GM19193 (cell line): ENCODE data around the gene STK31.

Experiments used
- POLR2A ChIP-seq: IDR thresholded peaks from 4 replicates; pipeline ENCODE4 v1.6.1; 2011; ENCODE audit not compliant: insufficient read depth, insufficient read length; ENCODE audit errors: extremely low read depth

STK31 gene

DNA sequence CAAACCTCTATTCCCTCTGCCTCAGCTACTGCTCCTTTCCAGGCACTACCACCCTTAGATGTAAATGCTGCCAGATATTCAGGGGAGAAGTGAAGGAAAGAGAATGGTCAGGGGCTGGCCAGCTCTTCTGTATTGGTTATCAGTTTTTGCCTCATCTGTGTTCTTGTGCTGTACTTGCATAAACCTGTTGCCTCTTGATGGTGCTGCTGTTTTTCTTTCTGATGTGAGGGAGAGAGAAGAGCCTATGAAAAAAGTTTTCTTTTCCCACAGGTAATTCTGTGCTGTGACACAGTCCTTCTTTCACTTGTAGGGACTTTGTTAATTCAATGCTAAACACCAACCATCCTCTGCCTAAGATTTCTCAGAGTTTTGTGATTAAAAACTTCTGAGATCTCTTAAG lies 57.5 kb downstream of the STK31 start:
- no peak for TF ChIP-seq POLR2A

DNA sequence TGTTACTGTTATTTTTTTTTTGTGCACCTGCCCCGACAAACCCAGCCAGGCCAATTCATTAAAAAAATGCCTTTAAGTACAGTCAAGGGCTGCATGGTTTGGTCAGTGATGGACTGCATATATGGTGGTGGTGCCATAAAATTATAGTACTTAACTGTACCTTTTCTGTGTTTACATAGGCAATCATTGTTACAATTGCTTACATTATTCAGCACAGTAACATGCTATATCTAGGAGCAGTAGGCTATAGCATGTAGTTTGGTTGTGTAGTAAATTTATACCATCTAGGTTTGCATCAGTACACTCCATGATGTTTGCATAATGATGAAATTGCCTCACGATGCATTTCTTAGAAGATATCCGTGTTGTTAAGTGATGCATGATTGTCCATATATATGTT lies 58.0 kb downstream of the STK31 start:
- no peak for TF ChIP-seq POLR2A

DNA sequence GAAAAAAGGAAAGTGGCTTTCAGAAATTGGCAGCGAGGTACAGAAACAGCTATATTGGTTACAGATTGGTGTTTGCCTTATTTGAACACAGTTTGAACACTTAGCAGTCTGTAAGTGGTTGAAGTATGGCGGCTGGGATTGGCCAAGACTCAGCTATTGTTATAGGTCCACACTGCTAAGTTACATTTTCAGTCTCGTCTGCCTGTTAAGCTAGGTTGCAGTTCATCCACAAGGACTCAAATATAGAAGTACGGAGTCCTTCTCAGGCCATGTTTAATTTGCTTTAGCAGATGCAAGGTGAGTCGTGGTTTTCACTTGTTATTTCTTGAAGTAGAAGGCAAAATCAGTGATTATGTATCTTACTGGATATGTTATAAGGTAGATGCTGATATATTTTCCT lies 73.1 kb downstream of the STK31 start:
- no peak for TF ChIP-seq POLR2A

DNA sequence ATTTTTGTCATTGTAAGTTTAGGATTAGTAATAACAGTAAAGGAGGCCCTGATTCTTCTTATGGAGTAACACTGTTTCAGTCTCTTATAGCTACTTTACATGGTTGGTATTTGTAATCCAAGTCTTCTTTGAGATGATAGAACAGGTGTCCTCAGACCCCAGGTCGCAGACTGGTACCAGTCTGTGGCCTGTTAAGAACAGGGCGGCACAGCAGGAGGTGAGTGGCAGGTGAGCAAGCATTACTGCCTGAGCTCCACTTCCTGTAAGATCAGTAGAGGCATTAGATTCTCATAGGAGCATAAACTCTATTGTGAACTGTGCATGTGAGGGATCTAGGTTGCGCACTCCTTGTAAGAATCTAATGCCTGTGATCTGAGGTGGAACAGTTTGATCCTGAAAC lies 77.3 kb downstream of the STK31 start:
- no peak for TF ChIP-seq POLR2A

DNA sequence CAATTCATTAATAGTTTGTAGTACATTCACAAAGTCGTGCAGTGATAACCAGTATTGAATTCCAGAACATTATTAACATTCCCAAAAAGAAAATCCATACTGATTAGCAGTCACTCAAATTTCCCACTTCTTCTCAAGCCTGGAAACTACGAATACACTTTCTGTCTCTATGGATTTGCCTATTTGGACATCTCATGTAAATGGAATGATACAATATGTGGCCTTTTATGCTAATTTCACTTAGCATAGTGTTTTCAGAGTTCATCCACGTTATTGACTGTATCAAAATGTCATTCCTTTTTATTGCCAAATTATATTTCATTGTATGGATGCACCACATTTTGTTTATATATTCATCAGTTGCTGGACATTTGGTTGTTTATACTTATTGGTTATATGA lies 78.8 kb downstream of the STK31 start:
- no peak for TF ChIP-seq POLR2A

DNA sequence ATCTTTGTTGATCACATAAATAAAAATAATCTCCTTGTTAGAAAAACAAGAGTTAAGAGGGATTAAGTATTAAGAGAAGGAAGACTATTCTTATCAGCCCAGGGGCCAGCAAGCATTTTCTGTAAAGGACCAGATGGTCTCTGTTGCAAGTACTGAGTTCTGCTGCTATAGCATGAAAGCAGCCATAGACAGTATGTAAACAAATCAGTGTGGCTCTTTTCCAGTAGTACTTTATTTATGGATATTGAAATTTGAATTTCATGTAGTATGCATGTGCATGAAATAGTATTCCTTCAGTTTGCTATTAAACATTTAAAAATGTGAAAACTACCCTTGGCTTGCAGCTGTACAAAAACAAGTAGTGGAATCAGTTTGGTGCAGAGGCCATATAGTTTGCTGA lies 81.7 kb downstream of the STK31 start:
- TF ChIP-seq POLR2A: no peak

DNA sequence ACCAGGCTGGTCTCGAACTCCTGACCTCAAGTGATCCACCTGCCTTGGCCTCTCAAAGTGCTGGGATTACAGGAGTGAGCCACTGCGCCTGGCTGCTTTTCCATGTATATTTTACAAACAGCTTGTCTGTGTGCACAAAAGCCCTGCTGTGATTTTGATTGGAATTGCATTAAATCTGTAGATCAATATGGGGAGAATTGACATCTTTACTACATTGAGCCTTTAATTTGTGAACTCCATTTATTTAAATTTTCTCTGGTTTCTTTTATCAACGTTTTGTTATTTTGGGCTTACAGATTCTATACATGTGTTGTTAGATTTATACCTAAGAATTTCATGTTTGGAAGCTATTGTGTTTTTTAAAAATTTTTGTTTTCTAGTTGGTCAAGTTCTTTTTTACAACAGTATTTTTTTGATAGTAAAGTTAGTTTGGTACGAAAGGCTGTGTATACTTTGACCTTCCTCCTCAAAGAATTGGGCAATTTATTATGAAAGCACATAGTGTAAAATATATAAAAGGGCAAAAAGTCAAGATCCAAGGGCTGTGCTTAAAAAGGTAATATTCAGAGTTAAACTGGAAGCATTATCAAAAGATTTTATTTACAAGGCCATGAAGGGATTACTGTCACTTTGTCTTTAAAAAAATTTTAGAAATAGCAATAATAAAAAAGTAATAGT lies 92.8 kb downstream of the STK31 start:
- no peak for TF ChIP-seq POLR2A

DNA sequence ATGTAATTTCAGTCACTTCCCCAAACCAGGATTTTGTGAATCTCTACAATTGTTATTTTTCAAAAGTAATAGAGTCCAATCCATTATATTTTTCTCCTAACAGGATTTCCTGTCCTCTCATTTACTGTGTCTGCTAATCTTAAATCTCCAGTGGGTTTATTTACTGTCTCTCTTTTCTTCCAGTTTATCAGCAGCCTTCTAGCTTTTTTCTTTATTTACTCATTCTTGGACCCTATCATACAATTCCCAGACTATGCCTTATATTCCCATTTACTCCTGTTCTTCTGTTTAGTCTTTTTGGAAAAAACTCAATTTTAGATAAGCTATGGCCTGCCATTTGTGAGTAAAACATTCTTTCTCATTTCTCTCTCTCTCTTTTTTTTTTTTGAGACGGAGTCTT lies 94.7 kb downstream of the STK31 start:
- no peak for TF ChIP-seq POLR2A

DNA sequence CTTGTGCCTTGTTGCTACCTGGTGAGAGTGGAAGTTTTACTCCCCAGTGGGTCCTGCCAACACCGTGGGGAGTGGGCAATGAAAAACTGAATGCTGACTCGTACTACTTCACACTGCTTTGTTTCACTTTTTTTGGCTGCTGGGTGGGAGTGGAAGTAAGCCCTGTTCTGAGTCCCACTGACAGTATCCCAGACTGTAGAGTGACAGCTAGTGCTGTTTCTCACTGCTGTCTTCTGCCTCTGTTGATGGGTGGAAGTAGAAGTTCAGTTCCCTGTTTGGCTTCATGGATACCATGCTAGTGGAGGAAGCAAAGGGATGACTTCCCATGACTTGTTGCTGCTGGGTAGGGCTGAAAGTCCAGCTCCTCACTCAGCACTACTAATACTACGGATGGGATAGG lies 98.4 kb downstream of the STK31 start:
- no peak for TF ChIP-seq POLR2A

DNA sequence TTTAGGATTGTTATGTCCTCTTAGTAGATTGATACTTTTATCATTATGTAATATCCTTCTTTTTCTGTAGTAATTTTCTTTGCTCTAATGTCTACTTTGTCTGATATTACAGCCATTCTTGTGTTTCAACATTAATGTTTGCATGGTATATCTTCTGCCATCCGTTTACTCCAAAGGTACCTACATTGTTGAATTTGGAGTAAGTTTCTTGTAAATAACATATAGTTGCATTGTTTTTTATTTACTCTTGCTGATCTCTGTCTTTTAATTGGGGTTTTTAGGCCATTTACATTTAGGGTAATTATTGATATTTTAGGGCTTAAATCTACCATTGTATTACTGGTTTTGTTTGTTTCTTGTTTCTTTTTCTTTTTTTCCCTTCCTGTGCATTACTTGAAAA lies 100.1 kb downstream of the STK31 start:
- TF ChIP-seq POLR2A: no peak

DNA sequence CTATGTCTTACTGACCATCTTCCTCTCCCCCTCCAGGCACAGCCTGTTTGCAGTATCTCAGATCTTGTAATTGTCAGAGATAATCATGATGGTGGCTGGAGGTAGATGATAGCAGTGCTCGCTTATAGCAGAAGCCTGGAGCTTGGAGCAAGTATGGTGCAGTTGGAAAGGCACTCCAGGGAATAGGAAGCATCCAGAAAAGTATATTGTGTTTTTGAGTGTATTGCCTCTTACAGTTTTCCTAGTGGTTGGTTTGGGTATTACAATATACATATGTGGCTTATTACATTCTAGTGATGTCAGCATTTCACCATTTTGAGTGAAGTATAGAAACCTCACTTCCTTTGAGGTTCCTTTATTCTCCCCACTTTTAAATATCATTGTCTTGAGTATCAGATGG lies 101.5 kb downstream of the STK31 start:
- no peak for TF ChIP-seq POLR2A

DNA sequence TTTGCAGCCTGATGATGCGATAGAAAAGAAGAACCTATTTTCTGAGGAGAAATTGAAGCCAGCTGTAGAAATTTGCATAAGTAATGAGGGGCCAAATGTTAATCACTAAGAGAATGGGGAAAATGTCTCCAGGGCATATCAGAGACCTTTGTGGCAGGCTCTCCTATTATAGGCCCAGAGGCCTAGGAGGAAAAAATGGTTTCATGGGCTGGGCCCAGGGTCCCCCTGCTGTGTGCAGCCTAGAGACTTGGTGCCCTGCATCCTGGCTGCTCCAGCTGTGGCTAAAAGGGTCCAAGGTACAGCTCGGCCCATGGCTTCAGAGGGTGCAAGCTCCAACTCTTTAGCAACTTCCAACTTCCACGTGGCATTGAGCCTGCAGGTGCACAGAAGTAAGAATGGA lies 123.4 kb downstream of the STK31 start:
- TF ChIP-seq POLR2A: no peak

DNA sequence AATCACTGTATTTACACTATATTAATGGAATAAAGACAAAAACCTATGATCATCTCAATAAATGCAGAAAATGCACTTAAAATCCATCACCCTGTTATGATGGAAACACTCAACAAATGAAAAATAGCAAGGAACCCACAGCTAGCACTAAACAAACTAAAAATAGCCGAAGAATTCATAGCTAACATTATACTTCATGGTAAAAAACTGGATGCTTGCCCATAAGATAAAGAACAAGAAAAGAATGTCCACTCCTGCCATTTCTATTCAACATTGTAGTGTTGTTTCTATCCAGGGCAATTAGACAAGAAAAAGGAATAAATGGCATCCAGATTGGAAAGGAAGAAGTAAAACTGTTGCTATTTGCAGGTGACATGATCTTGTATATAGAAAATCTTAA lies 142.1 kb downstream of the STK31 start:
- TF ChIP-seq POLR2A: no peak

DNA sequence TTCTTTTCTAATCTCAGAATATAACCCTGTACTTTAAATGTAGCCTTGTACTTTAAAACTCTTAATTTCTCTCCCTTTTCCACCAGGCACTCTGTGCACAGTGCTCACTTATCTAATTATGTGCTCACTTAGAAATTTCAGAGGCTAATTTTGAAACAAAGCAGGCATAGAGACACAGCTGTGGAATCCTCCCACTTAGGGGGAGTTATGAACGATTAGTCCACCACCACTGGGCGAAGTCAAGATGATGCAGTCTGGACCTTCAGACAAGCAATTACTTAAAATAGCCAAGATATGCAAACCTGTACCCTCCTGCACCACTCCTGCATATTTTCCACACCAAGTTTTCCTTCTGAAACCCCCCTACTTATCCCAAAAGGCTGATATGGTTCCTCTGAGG lies 143.0 kb downstream of the STK31 start:
- TF ChIP-seq POLR2A: no peak

DNA sequence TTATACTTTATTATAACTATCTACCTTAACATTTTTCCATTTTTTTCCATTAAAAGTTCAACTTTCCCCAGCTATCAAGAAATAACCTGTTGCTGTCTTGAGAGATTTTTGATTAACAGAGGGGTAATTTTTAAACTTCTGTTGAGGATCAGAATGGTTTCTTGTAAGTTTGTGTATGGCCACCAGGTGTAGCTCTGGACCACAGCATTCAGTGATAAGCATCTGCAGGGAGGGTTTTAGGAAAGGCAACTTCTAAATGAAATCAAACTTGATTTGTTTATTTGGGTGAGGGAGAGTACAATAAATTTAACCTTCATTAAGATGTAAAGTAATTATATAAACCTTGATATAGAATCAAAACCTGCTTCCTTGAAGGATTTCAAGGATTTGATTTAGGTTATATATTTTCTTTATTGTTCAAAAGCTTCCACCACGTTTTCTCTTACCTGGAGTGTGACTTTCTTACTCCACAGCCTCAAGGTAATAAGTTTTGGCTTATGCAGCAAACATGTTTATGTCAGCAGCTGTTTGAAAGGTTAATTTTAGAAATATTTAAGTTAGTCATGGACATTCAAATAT lies 153.3 kb downstream of the STK31 start:
- no peak for TF ChIP-seq POLR2A

DNA sequence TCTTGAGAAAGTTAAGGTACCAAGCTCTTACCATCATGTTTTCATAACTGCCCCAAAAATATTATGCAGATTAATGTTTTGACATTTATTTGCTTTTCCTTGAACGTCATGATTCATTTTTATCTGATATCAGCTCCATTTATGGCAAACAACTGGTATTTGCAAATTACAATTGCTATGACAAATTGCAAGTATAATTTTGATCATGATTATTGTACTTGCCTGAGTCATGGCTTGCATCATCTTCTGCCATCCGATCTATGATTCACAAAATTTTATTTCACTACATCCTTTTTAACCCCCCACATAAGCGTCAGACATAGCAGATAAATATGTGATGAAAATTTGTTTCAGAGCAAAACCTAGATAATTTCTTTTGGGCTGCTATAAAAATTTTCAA lies 155.0 kb downstream of the STK31 start:
- TF ChIP-seq POLR2A: no peak

DNA sequence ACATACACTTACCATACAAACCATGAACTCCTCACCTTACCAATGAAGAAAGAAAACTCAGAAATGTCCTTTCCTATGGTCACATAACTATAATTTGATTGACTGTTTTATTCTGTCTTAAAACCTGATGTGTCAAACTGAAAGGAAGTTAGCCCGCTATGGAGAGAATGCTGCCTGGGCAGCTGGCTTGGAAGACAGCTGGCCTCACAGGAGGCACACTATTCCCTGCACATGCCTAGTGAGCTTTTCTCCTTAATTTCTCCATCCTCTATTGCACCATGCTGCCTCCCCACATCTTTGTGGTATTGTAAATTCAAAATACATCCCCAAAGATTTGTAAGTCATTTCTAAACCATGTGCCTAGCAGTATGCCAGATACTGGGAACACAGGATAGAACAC lies 163.3 kb downstream of the STK31 start:
- TF ChIP-seq POLR2A: no peak
